PFSK-1 (cell line): ENCODE results near the gene NOC4L.

Experiments used
- POLR2AphosphoS5 ChIP-seq: IDR thresholded peaks from 2 replicates; pipeline ENCODE4 v1.6.1; 2012; ENCODE audit warnings: low read depth, mild to moderate bottlenecking, control low read depth, low read length, moderate library complexity
- REST ChIP-seq, 2 experiments: IDR thresholded peaks; 2 replicates each; pipeline versions ENCODE4 v1.6.1 to v1.8.0; 2011 to 2012; ENCODE audit warnings: low read depth in 2 of 2, low read length in 2 of 2, control low read depth in 1 of 2, inconsistent platforms in 1 of 2, mild to moderate bottlenecking in 1 of 2, moderate library complexity in 1 of 2; ENCODE audit not compliant: insufficient read depth in 1 of 2
- SIN3A ChIP-seq: IDR thresholded peaks from 2 replicates; pipeline ENCODE4 v1.6.1; 2012; ENCODE audit warnings: mild to moderate bottlenecking, low read length, moderate library complexity, borderline replicate concordance; ENCODE audit not compliant: insufficient read depth

GRCh38 chr12:132194056-132194455 lies 49.8 kb downstream of the NOC4L start:
- TF ChIP-seq POLR2AphosphoS5 (no peak), REST (IDR thresholded peaks at IDR 0.05; ENCODE audit: insufficient read depth in 1 of 2, low read depth in 2 of 2, low read length in 2 of 2) (no peak), SIN3A (no peak)
